SK-N-SH (cell line): ENCODE data around the gene AFG3L2.

Experiments
- CTCF ChIP-seq: fragments of 200-600 bp; sonication (generic); IDR thresholded peaks from 2 replicates; pipeline ENCODE4 v1.6.1; 2017; ENCODE audit warnings: antibody characterized with exemption, mild to moderate bottlenecking, moderate library complexity
- PBX3 ChIP-seq: IDR thresholded peaks from 2 replicates; pipeline ENCODE4; 2012
- POLR2AphosphoS5 ChIP-seq: IDR thresholded peaks from 2 replicates; pipeline ENCODE4 v1.6.1; 2012; ENCODE audit warnings: low read depth, low read length
- SIN3A ChIP-seq: IDR thresholded peaks from 2 replicates; pipeline ENCODE4 v1.6.1; 2012; ENCODE audit warnings: low read depth, mild to moderate bottlenecking, low read length, moderate library complexity, borderline replicate concordance
- YY1 ChIP-seq: IDR thresholded peaks from 2 replicates; pipeline ENCODE4 v1.4.0; 2012; ENCODE audit warnings: low read depth, mild to moderate bottlenecking

GRCh38 chr18:12287131-12287681 is 89.8 kb downstream of the AFG3L2 start:
- TF ChIP-seq CTCF (no peak), SIN3A (no peak), PBX3 (no peak), POLR2AphosphoS5 (no peak), YY1 (no peak)
